ENCODE results near the gene AVPI1.
A peak's percentile ranks its signal among the peaks of the same experiment; 100 is the strongest.

Gene AVPI1

GRCh38 chr10:97640174-97640867 lies 46.7 kb downstream of the AVPI1 start, which contains the start of gene PI4K2A (continued):
- TF ChIP-seq KLF16 (tag by site-specific recombination; IDR thresholded peaks at IDR 0.05) = no peak; the same call in 1 of the 2 replicates
- TF ChIP-seq KLF9 (tag by site-specific recombination; IDR thresholded peaks at IDR 0.05; ENCODE audit: low read depth) = peak; percentile 97
- 0 out of 2 replicates have a peak, but pooled peaks have one; percentile 23 for TF ChIP-seq OSR2 (tag by site-specific recombination; IDR thresholded peaks at IDR 0.05)
- no peak for TF ChIP-seq BCL6B (tag by site-specific recombination; IDR thresholded peaks at IDR 0.05)
- no peak for TF ChIP-seq ZNF248 (tag by site-specific recombination; IDR thresholded peaks at IDR 0.05)
- no peak for TF ChIP-seq ZNF433 (tag by site-specific recombination; IDR thresholded peaks at IDR 0.05; ENCODE audit: low read depth)
- TF ChIP-seq ZBTB6 (tag by site-specific recombination; IDR thresholded peaks at IDR 0.05) = no peak
- TF ChIP-seq ZNF830 (tag by site-specific recombination; IDR thresholded peaks at IDR 0.05; ENCODE audit: low read depth) = no peak
- 0 out of 2 replicates have a peak, but pooled peaks have one; percentile 18 for TF ChIP-seq ZBTB8A (tag by site-specific recombination; IDR thresholded peaks at IDR 0.05)
- peak; percentile 78 for TF ChIP-seq EGR2 (tag by site-specific recombination; IDR thresholded peaks at IDR 0.05; ENCODE audit: low read depth)
- TF ChIP-seq TRIM28 (IDR thresholded peaks at IDR 0.05; ENCODE audit: borderline replicate concordance, low read length) = peak; percentile 17; the same call in 1 of the 2 replicates
- TF ChIP-seq ZNF473 (tag by site-specific recombination; IDR thresholded peaks at IDR 0.05) = no peak
- TF ChIP-seq ZNF311 (tag by site-specific recombination; IDR thresholded peaks at IDR 0.05; ENCODE audit: borderline replicate concordance) = no peak
- peak; percentile 96 for TF ChIP-seq ZNF621 (tag by site-specific recombination; IDR thresholded peaks at IDR 0.05)
- TF ChIP-seq ZNF704 (tag by site-specific recombination; IDR thresholded peaks at IDR 0.05) = no peak
- no peak for TF ChIP-seq ZSCAN16 (tag by site-specific recombination; IDR thresholded peaks at IDR 0.05)
- 0 out of 2 replicates have a peak, but pooled peaks have one; percentile 37 for TF ChIP-seq PATZ1 (tag by site-specific recombination; IDR thresholded peaks at IDR 0.05)
- TF ChIP-seq ZBTB44 (tag by site-specific recombination; IDR thresholded peaks at IDR 0.05) = no peak
- peak; percentile 95 for TF ChIP-seq ZBTB26 (tag by site-specific recombination; optimal IDR thresholded peaks at IDR 0.05)
- no peak for TF ChIP-seq KLF17 (tag by site-specific recombination; IDR thresholded peaks at IDR 0.05)
- TF ChIP-seq ZNF610 (tag by site-specific recombination; IDR thresholded peaks at IDR 0.05; ENCODE audit: borderline replicate concordance) = no peak
- TF ChIP-seq ZNF292 (tag by site-specific recombination; IDR thresholded peaks at IDR 0.05; ENCODE audit: borderline replicate concordance, low read depth) = no peak
- 0 out of 2 replicates have a peak, but pooled peaks have one; percentile 36 for TF ChIP-seq ZXDB (tag by site-specific recombination; IDR thresholded peaks at IDR 0.05)
- TF ChIP-seq PRDM10 (tag by site-specific recombination; IDR thresholded peaks at IDR 0.05) = peak; percentile 73
- no peak for TF ChIP-seq ZNF354C (tag by site-specific recombination; IDR thresholded peaks at IDR 0.05; ENCODE audit: borderline replicate concordance, low read depth)
- TF ChIP-seq YY1 (tag by site-specific recombination; IDR thresholded peaks at IDR 0.05) = no peak

All from HEK293 (cell line).